ENCODE data around the gene CPNE1.

CPNE1 gene

DNA sequence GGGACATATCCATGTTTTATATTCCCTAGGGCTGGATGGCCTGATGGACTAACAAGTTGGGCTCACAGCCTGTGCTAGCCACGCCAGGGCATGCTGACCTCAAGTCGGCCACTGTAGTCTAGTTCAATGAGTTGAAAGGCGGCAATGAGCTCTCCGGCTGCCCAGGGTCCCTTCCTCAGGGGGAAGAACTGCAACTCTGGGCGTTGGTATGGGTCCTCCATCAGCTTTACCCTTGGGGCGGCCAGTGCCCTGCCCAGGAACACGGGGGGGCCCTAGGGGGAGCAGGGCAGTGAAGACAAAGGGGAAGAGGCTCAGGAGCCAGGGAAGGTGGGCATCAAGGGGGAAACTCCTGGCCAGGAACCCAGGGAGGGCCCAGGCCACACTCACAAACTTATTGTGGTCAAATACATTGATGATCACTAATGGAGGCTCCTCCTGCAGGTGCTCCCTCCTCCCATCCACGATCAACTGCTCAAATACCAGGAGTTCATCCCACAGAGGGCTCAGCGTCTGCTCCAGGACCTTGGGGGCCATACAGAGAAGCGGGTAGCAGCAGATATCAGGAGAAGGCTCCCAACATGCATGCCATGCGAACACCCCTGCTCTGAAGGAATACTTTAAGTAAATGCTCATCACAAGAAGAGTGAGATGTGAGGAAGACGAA lies 81.8 kb downstream of the CPNE1 start:
- H3K9me3 ChIP-seq (ENCODE audit: control insufficient read depth, insufficient read depth, low read length), result no peaks in the 10 kb centered on the region

DNA sequence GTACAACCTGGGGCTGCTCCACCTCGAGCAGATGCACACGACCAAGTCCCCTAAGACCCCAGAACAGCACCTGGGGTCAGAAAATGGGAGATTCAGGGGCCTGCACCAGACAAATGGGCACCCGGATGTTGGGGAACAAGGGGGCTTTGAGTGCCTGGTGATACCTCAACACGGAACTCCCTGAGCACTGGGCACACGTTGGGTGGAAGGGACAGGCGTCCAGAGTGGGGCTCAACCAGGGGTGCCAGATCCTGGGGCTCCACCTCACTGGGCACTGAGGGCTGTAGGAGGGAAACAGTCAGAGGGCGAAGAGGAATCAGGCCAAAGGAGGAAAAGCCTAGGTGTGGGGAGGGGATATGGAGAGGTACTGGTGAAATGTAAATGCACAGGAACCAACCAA lies 82.6 kb downstream of the CPNE1 start:
- Histone ChIP-seq H3K36me3 (ENCODE audit: control insufficient read depth, insufficient read depth, low read length) (no peaks in the 10 kb centered on the region), H3K27me3 (ENCODE audit: control insufficient read depth, insufficient read depth, low read length) (no peaks in the 10 kb centered on the region), H3K4me1 (ENCODE audit: control insufficient read depth, insufficient read depth, low read length) (no peaks in the 10 kb centered on the region), H3K9ac (ENCODE audit: low read depth, low read length) (no peak overlapping the region), H3K4me3 (ENCODE audit: low read depth, low read length) (no peak overlapping the region), H3K9me3 (ENCODE audit: control insufficient read depth, insufficient read depth, low read length) (no peaks in the 10 kb centered on the region)

More for the DNA sequence above, 81.8 kb downstream of the CPNE1 start:
- Histone ChIP-seq H3K4me1 (ENCODE audit: control insufficient read depth, insufficient read depth, low read length) (no peaks in the 10 kb centered on the region), H3K36me3 (ENCODE audit: control insufficient read depth, insufficient read depth, low read length) (no peaks in the 10 kb centered on the region), H3K4me3 (ENCODE audit: low read depth, low read length) (no peak overlapping the region), H3K9ac (ENCODE audit: low read depth, low read length) (no peak overlapping the region), H3K27me3 (ENCODE audit: control insufficient read depth, insufficient read depth, low read length) (no peaks in the 10 kb centered on the region)

DNA sequence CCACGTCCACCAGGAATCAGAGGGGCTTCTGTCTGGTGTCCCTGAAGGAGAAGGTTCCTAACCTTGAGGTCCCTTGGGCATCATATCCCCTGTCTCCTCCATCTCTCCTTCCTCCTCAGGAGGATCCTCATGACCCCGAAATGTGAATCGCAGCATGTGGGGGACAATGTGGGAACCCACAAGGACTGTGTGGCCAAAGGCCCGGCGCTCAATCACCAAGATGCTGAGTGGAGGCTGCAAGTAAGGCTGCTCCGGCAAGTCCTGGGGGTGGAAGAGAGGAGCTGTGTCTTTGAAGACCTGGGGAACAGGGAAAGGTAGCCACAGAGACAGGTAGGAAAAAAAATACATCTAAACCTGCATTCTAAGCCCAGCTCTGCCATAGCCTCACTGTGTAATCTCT lies 85.5 kb downstream of the CPNE1 start:
- no peaks in the 10 kb centered on the region for H3K27me3 ChIP-seq (ENCODE audit: control insufficient read depth, insufficient read depth, low read length)
- H3K4me1 ChIP-seq (ENCODE audit: control insufficient read depth, insufficient read depth, low read length), result no peaks in the 10 kb centered on the region

DNA sequence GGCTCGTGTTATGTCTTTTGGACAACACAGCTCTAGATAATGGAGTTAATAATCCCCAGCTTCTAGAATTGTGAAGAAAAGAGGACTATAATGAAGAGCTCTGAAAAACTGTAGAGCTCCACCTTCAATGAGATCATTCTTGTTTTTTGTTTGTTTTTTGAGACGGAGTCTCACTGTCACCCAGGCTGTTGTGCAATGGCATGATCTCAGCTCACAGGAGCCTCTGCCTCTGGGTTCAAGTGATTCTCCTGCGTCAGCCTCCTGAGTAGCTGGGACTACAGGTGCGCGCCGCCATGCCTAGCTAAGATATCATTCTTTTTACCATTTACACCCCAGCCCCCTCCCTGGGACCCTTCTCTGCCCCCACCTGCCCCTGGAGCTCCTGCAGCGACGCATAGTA lies 86.2 kb downstream of the CPNE1 start:
- Histone ChIP-seq H3K27me3 (ENCODE audit: control insufficient read depth, insufficient read depth, low read length) (no peaks in the 10 kb centered on the region), H3K4me1 (ENCODE audit: control insufficient read depth, insufficient read depth, low read length) (no peaks in the 10 kb centered on the region), H3K36me3 (ENCODE audit: control insufficient read depth, insufficient read depth, low read length) (no peaks in the 10 kb centered on the region), H3K9me3 (ENCODE audit: control insufficient read depth, insufficient read depth, low read length) (no peaks in the 10 kb centered on the region), H3K4me3 (ENCODE audit: low read depth, low read length) (no peak overlapping the region), H3K9ac (ENCODE audit: low read depth, low read length) (no peak overlapping the region)

More for the DNA sequence above, 85.5 kb downstream of the CPNE1 start:
- Histone ChIP-seq H3K9ac (ENCODE audit: low read depth, low read length) (no peak overlapping the region), H3K36me3 (ENCODE audit: control insufficient read depth, insufficient read depth, low read length) (no peaks in the 10 kb centered on the region), H3K9me3 (ENCODE audit: control insufficient read depth, insufficient read depth, low read length) (no peaks in the 10 kb centered on the region), H3K4me3 (ENCODE audit: low read depth, low read length) (no peak overlapping the region)

DNA sequence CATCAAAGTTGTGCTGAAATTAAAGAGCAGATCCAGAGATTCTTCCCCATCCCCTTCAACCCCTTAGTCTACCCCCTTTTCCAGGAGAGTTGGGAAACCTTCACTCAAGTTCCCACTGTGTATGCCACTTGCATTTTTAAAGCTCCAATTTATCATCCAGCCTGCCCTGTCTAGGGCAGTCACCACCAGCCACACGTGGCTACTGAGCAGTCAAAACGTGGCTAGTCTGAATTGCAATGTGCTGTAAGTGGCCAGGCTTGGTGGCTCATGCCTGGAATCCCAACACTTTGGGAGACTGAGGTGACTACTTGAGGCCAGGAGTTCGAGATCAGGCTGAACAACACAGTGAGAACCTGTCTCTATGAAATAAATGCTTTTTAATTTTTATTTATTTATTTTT lies 87.9 kb downstream of the CPNE1 start:
- H3K4me3 ChIP-seq (ENCODE audit: low read depth, low read length), result no peak overlapping the region

More for the DNA sequence above, 87.9 kb downstream of the CPNE1 start:
- Histone ChIP-seq H3K36me3 (ENCODE audit: control insufficient read depth, insufficient read depth, low read length) (no peaks in the 10 kb centered on the region), H3K9me3 (ENCODE audit: control insufficient read depth, insufficient read depth, low read length) (no peaks in the 10 kb centered on the region), H3K9ac (ENCODE audit: low read depth, low read length) (no peak overlapping the region), H3K27me3 (ENCODE audit: control insufficient read depth, insufficient read depth, low read length) (no peaks in the 10 kb centered on the region), H3K4me1 (ENCODE audit: control insufficient read depth, insufficient read depth, low read length) (no peaks in the 10 kb centered on the region)

Data from iPS-15b (cell line).